Mesothelial cell of epicardium (in vitro differentiated cells): Measurements from ENCODE around the gene PSTPIP1. TPM values are rescaled to one million over a fixed set of nuclear protein-coding genes. Genes with fewer than 3 reads are reported as not detected.

Experiments
- DNase-seq, 2 experiments: peaks; one replicate each; pipeline ENCODE4 v3.0.0; 2021; ENCODE audit warnings: low spot score in 2 of 2; ENCODE audit not compliant: unreplicated experiment in 2 of 2
- H3K27ac Mint-ChIP-seq: 2 replicates; pipeline ENCODE4 v1.8.0; 2021; ENCODE audit warnings: mixed read lengths
- H3K27me3 Mint-ChIP-seq: 2 replicates; pipeline ENCODE4 v1.8.0; 2021; ENCODE audit warnings: low read depth, mixed read lengths
- H3K36me3 Mint-ChIP-seq: 2 replicates; pipeline ENCODE4 v1.8.0; 2021; ENCODE audit warnings: mixed read lengths
- H3K4me1 Mint-ChIP-seq: 2 replicates; pipeline ENCODE4 v1.8.0; 2021; ENCODE audit warnings: mixed read lengths
- H3K4me3 Mint-ChIP-seq: 2 replicates; pipeline ENCODE4 v1.8.0; 2021; ENCODE audit warnings: mild to moderate bottlenecking, moderate library complexity, mixed read lengths
- H3K9me3 Mint-ChIP-seq: 2 replicates; pipeline ENCODE4 v1.8.0; 2021; ENCODE audit warnings: mixed read lengths
- total RNA-seq: library from RNA; stranded (reverse); gene quantifications from 3 replicates; pipeline ENCODE4 v1.2.1, GENCODE V29; 2021
- TF ChIP-seq, protein P1 (sequence below): fragments of 200-600 bp; sonication (generic); IDR thresholded peaks from one replicate; pipeline ENCODE4 v1.5.0; 2021; ENCODE audit warnings: antibody characterized with exemption; ENCODE audit not compliant: unreplicated experiment

The PSTPIP1 gene
- total RNA-seq, 1 donor from 2014 or later, result not detected

DNA sequence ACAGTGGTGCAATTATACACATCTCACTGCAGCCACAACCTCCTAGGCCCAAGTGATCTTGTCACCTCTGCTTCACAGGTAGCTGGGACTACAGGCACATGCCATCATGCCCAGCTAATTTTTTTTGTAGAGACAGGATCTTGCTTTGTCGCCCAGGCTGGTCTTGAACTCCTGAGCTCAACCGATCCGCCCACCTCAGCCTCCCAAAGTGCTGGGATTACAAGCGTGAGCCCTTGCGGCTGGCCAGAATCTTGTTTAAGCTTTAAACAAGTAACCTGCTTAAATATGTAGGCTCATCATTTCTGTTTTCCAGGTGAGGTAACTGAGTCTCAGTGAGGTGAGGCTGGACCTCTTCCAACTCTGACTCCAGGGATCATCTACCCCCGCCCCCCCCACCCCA, 7.7 kb upstream of the PSTPIP1 start:
- Mint-ChIP-seq H3K36me3 (no peaks in the 10 kb centered on the region), H3K4me1 (peaks cover 6% of the 10 kb centered on the region), H3K27me3 (peaks cover 2% of the 10 kb centered on the region), H3K4me3 (no peak overlapping the region), H3K27ac (no peak overlapping the region), H3K9me3 (no peaks in the 10 kb centered on the region)
- DNase-seq, result no peak
- TF ChIP-seq, protein P1, sequence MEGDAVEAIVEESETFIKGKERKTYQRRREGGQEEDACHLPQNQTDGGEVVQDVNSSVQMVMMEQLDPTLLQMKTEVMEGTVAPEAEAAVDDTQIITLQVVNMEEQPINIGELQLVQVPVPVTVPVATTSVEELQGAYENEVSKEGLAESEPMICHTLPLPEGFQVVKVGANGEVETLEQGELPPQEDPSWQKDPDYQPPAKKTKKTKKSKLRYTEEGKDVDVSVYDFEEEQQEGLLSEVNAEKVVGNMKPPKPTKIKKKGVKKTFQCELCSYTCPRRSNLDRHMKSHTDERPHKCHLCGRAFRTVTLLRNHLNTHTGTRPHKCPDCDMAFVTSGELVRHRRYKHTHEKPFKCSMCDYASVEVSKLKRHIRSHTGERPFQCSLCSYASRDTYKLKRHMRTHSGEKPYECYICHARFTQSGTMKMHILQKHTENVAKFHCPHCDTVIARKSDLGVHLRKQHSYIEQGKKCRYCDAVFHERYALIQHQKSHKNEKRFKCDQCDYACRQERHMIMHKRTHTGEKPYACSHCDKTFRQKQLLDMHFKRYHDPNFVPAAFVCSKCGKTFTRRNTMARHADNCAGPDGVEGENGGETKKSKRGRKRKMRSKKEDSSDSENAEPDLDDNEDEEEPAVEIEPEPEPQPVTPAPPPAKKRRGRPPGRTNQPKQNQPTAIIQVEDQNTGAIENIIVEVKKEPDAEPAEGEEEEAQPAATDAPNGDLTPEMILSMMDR, result no peak

DNA sequence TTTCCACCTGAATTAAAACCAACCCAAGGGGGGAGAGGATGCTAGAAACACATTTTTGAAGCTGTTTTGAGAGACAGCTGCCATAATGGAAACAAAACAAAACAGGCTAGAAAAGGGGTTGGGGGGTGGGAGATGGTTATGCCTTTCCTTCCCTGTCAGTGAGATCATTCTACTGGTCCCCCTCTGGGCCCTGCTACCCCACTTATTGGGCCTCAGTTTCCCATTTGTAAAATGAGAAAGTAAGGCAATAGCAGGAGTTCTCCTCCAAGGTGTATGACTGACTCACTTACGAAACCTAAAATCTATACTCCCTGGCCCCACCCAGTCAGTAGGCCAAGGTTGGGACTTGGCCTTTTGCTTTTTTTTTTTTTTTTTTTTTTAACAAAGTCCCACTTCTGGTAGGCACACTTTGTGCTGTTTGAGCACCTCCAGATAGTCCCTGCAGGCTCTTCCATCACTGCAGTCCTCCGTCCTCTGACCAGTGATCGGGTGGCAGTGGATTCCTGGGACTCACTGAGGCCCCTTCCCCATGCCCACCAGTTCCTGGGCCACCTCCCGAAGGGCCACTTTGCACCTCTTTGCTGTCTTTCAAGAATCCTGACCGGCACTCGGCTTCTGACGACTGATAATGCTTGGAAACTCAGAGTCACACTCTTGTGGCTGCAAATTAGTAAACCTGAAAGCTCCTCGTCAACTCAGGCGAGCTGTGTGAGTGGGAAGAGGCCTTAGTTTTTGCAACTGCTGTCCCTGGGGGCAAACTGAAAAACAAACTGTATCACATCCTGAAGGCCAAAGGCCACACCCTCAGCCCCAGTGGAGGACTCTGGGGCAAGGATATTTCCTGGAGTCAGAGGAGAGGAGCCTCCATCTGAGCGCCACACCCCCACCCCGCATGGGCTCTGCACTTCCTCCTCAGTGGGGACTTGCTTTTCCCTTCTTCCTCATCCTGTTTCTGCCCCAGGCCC, 6.7 kb upstream of the PSTPIP1 start:
- peaks cover 6% of the 10 kb centered on the region for H3K4me1 Mint-ChIP-seq
- no peak for DNase-seq
- TF ChIP-seq, protein P1, result no peak
- H3K36me3 Mint-ChIP-seq, result no peaks in the 10 kb centered on the region
- H3K27me3 Mint-ChIP-seq, result peaks cover 3% of the 10 kb centered on the region
- H3K4me3 Mint-ChIP-seq, result no peak overlapping the region
- no peaks in the 10 kb centered on the region for H3K9me3 Mint-ChIP-seq
- no peak overlapping the region for H3K27ac Mint-ChIP-seq

DNA sequence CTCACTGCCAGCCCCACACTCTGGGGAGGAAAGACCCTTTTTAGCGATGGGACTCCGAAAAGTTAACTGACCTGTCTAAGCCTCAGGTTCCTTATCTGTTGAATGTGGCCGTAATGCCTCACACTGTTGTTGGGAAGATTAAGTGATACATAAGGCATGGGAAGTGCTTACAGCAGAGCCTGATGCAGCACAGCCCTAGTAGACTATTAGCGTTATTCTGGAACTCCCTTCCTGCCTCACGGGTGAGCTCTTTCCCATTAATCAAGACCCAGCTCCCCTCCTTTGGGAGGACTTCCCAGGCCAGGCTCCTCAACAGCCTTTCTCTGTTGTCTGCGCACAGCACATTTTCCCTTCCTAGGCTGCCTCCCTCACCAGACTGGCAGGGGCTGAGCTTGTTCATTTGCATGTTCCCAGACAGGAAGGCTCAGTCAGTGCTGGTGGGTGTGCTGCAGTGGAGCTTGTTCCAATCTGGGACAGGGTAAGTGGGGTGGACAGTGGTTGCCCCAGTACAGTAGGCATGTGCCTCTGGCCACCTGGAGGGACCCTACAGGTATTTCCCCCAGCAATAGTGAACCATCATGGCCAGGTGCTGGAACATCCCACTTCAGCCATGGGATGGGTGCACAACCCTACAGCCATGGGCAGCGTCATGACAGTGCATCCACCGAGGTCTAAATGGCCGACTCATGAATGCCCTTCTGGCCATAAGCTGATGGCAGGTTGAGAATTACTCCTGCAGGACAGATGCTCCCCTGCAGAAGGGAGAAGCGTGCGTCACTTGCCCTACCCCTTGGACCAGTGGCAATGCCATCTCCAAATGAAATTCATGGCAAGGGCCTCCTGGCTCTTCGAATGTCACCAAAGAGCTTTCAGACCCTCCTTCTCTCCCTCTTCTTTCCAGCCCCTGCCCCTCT, 5.8 kb upstream of the PSTPIP1 start:
- Mint-ChIP-seq H3K4me3 (no peak overlapping the region), H3K27me3 (peaks cover 5% of the 10 kb centered on the region), H3K36me3 (no peaks in the 10 kb centered on the region), H3K9me3 (no peaks in the 10 kb centered on the region), H3K4me1 (peaks cover 6% of the 10 kb centered on the region), H3K27ac (no peak overlapping the region)
- no peak for DNase-seq
- TF ChIP-seq, protein P1, result no peak

DNA sequence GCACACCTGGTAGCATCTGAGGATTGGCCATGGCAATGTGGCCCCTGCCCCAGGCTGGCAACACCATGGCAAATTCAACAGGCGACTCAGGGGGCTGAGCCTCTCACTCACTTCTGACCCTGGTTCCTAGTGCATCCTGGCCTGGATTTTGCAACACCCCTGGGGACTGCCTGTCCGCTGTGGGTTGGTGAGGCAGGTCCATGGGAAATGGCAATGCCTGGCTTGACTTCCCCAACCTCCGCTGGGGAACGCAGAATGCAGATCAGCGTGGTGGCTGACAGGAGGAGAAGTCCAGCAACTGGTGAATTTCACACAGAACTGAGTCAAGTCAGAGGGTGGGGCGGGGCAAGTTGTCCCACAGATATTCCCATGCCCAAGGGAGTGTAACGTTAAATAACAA, 3.9 kb upstream of the PSTPIP1 start:
- Mint-ChIP-seq H3K27me3 (peaks cover 5% of the 10 kb centered on the region), H3K36me3 (no peaks in the 10 kb centered on the region), H3K9me3 (no peaks in the 10 kb centered on the region), H3K4me3 (no peak overlapping the region), H3K27ac (no peak overlapping the region), H3K4me1 (peaks cover 6% of the 10 kb centered on the region)
- no peak for DNase-seq
- TF ChIP-seq, protein P1, result no peak

DNA sequence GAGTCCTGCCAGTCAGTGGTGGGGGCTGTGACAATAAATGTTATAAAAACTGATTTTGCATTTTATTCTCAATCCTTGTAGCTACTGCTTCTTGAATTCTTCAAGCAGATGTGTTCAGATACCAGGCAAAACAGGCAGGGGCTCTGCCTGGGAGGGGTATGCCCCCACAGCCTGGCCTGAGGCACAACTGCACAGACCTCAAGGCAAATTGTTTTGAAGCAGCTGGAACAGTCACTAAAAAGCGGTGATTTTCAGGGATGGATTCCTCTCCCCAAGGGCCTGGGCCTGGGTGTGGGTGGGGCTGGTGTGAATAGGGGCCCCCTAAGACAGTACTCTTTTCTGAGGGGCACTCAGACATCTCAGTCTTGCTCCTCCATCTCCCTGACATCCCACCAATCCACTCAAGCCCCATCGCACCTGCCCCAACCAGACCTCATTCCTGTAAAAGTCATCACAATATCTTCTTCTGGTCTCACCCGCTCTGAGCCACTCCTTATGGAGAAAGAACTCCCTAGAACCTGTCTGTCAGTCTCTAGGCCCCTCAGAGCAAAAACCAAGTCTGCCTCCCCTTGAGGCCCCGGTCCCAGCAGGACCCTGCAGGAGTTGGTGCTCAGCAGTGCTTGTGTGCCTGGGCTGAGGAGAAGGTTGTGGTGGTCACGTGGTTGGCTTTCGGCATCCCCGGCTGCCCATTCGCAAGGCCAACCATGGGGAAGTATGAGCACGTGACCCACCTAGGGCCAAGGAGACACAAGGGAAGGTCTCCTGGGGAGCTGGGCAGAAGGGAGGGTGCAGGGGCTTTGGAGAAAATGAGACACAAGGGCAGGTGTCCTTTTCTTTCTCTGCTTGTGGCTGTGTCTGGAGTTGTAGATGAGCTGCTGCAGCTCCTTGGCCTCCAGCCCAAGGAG, 2.9 kb upstream of the PSTPIP1 start:
- DNase-seq, result no peak
- peaks cover 5% of the 10 kb centered on the region for H3K27me3 Mint-ChIP-seq
- no peaks in the 10 kb centered on the region for H3K36me3 Mint-ChIP-seq
- no peaks in the 10 kb centered on the region for H3K9me3 Mint-ChIP-seq
- no peak overlapping the region for H3K4me3 Mint-ChIP-seq
- H3K4me1 Mint-ChIP-seq, result peaks cover 6% of the 10 kb centered on the region
- no peak overlapping the region for H3K27ac Mint-ChIP-seq
- TF ChIP-seq, protein P1, result no peak
